HFFc6 (cell line): ENCODE measurements around the gene ECI1. TPM values are rescaled to one million over a fixed set of nuclear protein-coding genes. Genes with fewer than 3 reads are reported as not detected.
A peak's percentile ranks its signal among the peaks of the same experiment; 100 is the strongest.

ENCODE experiments used
- DNase-seq: peaks from one replicate; pipeline ENCODE4 v3.0.0-alpha.2; 2018
- H3K27ac Mint-ChIP-seq: 2 replicates; pipeline ENCODE4 v1.8.0; 2020; ENCODE audit warnings: mild to moderate bottlenecking, mixed read lengths
- H3K27me3 Mint-ChIP-seq: 2 replicates; pipeline ENCODE4 v1.8.0; 2021; ENCODE audit warnings: mild to moderate bottlenecking, moderate library complexity, mixed read lengths; ENCODE audit not compliant: insufficient read depth
- H3K36me3 Mint-ChIP-seq: 2 replicates; pipeline ENCODE4 v1.8.0; 2021; ENCODE audit warnings: low read depth, mixed read lengths
- H3K4me1 Mint-ChIP-seq: 2 replicates; pipeline ENCODE4 v1.8.0; 2020; ENCODE audit warnings: low read depth, mixed read lengths
- H3K4me3 Mint-ChIP-seq: 2 replicates; pipeline ENCODE4 v1.8.0; 2020; ENCODE audit warnings: mild to moderate bottlenecking, moderate library complexity, mixed read lengths
- H3K9me3 Mint-ChIP-seq: 2 replicates; pipeline ENCODE4 v1.8.0; 2020; ENCODE audit warnings: mild to moderate bottlenecking, mixed read lengths
- total RNA-seq, 6 experiments: library from RNA; stranded (reverse); fragmentation: NEBNext Ultra II Directional; extraction: Animal tissue kit (Norgen Biotek cat#: 25700); gene quantifications; 2 replicates in 1 of 6; 3 replicates in 5 of 6; pipeline ENCODE4 v1.2.3, GENCODE V29; 2021
- TF ChIP-seq, protein P1 (sequence below): fragments of 200-600 bp; sonication (generic); IDR thresholded peaks from 2 replicates; pipeline ENCODE4 v1.5.0; 2021; ENCODE audit warnings: antibody characterized with exemption, mild to moderate bottlenecking

ECI1 gene
- total RNA-seq, 6 experiments from 2014 or later, result 30.3 to 47.8 (median 35.4) TPM

DNA sequence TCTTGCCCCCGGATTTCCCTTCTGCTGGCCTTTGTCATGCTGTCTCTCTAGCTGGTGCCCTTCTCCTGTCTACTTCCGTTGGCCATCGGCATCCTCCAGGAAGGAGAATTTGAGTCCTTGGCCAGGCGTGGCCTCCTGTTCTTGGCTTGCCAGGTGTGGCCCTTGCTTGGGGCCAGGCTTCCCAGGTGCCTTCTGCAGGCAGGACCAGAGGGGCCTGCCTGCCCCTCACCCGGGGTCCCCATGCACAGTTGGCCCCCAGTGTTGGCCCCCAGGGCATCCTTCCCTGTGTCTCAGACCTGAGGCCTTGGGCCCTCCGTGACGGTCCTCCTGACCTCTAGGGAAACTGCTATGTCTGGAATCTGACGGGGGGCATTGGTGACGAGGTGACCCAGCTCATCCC is 43.5 kb downstream of the ECI1 start:
- peaks cover 11% of the 10 kb centered on the region; the same call in 1 of the 2 replicates for H3K36me3 Mint-ChIP-seq
- H3K27ac Mint-ChIP-seq, result no peak overlapping the region
- H3K9me3 Mint-ChIP-seq, result no peaks in the 10 kb centered on the region
- peaks cover 25% of the 10 kb centered on the region for H3K4me1 Mint-ChIP-seq
- DNase-seq, result no peak
- H3K27me3 Mint-ChIP-seq, result peaks cover 6% of the 10 kb centered on the region
- no peak overlapping the region; the same call in 1 of the 2 replicates for H3K4me3 Mint-ChIP-seq
- TF ChIP-seq, protein P1, sequence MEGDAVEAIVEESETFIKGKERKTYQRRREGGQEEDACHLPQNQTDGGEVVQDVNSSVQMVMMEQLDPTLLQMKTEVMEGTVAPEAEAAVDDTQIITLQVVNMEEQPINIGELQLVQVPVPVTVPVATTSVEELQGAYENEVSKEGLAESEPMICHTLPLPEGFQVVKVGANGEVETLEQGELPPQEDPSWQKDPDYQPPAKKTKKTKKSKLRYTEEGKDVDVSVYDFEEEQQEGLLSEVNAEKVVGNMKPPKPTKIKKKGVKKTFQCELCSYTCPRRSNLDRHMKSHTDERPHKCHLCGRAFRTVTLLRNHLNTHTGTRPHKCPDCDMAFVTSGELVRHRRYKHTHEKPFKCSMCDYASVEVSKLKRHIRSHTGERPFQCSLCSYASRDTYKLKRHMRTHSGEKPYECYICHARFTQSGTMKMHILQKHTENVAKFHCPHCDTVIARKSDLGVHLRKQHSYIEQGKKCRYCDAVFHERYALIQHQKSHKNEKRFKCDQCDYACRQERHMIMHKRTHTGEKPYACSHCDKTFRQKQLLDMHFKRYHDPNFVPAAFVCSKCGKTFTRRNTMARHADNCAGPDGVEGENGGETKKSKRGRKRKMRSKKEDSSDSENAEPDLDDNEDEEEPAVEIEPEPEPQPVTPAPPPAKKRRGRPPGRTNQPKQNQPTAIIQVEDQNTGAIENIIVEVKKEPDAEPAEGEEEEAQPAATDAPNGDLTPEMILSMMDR, result no peak

DNA sequence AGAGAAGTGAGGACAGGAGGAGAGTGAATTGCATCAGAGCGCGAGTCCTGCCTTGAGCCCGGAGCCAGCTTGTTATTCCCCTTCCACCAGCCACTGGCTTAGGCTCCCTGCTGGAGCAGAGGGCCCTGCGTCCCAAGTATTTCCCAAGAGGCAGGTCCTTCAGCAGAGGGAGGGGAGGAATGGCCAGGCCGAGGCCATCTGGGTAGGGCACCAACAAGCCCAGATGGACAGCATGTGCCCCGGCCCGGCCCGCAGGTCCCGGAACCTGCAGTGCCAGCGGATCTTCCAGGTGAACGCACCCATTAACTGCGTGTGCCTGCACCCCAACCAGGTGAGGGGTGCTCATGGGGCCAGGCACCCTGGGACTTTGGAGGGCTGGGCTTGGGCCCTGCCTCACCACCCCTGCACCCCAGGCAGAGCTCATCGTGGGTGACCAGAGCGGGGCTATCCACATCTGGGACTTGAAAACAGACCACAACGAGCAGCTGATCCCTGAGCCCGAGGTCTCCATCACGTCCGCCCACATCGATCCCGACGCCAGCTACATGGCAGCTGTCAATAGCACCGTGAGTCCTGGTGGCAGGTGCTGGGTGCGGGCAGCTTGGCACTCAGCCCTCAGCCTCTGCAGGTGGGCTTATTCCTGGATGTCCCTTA is 44.5 kb downstream of the ECI1 start:
- TF ChIP-seq, protein P1, result no peak
- Mint-ChIP-seq H3K4me3 (peak overlapping the region; percentile 86; the same call in 1 of the 2 replicates), H3K27me3 (peaks cover 2% of the 10 kb centered on the region), H3K36me3 (peaks cover 11% of the 10 kb centered on the region; the same call in 1 of the 2 replicates), H3K4me1 (peaks cover 16% of the 10 kb centered on the region), H3K27ac (no peak overlapping the region), H3K9me3 (no peaks in the 10 kb centered on the region)
- DNase-seq, result no peak

DNA sequence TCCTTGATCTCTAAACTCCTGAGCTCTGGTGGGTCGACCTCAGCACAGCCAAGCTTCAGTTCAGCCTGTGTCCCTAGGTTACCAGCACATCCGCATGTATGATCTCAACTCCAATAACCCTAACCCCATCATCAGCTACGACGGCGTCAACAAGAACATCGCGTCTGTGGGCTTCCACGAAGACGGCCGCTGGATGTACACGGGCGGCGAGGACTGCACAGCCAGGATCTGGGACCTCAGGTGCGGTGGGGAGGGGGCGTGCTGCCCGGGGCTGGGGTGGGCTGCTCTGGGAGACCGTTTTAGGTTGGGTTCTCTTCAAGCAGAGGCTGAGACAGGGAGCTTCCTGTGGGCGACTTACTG is 45.0 kb downstream of the ECI1 start:
- Mint-ChIP-seq H3K9me3 (no peaks in the 10 kb centered on the region), H3K27ac (peak overlapping the region; percentile 51; the same call in 1 of the 2 replicates), H3K4me3 (peak overlapping the region; percentile 86), H3K4me1 (peaks cover 13% of the 10 kb centered on the region), H3K27me3 (peaks cover 2% of the 10 kb centered on the region), H3K36me3 (peaks cover 11% of the 10 kb centered on the region; the same call in 1 of the 2 replicates)
- TF ChIP-seq, protein P1, result no peak
- no peak for DNase-seq

DNA sequence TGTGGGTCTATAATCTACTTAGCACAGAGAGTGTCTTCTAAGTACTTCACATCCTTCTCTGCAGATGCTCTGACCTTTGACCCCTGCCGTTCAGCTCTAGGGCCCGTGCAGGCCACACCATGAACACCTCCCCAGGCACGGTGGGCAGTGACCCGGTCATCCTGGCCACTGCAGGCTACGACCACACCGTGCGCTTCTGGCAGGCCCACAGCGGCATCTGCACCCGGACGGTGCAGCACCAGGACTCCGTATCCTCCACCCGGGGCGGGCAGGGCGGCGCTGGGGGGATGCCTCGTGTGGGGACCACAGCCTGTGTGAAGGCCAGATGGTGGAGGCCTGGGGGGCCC is 45.4 kb downstream of the ECI1 start:
- H3K27me3 Mint-ChIP-seq, result peaks cover 2% of the 10 kb centered on the region
- no peak for DNase-seq
- H3K36me3 Mint-ChIP-seq, result peaks cover 11% of the 10 kb centered on the region; the same call in 1 of the 2 replicates
- peaks cover 13% of the 10 kb centered on the region for H3K4me1 Mint-ChIP-seq
- H3K4me3 Mint-ChIP-seq, result peak overlapping the region; percentile 86
- TF ChIP-seq, protein P1, result no peak
- H3K9me3 Mint-ChIP-seq, result no peaks in the 10 kb centered on the region
- H3K27ac Mint-ChIP-seq, result peak overlapping the region; percentile 16; the same call in 1 of the 2 replicates

DNA sequence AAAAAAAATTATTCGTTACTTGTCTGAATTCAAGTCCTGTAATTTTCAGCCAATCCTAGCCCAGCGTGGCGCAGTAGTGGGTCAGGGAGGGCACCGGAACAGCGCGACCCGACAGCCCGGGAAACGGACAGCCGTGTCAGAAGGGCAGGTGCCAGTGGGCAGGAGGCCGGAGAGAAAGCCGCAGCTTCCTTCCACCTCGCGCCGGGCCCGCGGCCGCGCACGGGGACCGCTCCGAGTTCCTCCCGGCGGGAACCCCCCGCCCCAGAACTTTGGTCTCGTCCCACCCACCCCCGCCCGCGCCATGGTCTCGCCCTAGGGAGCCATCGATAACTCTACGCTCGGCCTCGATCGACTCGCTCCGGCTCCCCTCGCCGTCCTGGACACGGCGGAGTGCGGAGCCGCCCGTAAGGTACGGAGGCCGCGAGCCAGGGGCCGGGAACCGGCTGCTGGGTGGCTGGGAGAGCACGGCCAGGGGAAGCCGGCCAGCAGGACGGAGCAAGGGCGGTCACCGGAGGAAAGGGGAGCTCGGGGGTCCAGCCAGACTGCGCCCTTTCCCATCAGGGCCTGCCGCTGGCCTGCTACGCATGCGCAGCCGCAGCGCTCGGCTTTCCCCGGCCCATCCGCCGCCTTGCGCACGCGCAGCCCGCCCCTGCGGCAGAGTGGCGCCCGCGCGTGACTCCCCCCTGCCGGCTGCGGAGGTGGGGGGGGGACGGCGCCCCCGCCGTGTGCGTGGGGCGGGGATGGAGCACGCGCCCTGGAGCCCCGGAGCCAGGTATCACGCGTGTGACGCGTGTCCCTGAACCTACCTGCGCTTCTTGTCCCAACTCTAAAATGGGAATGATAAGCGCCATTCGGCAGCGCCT is 46.1 kb downstream of the ECI1 start, which contains the start of gene MLST8:
Gene MLST8, plus strand, starts transcription at position 351 of the 863 bp plus-strand sequence. CDS start 632 bp downstream, outside the sequence.
- TF ChIP-seq, protein P1, result peak; percentile 51
- peak; percentile 58 for DNase-seq
- H3K4me3 Mint-ChIP-seq, result peak within 1 kb of the TSS; percentile 86
- no peaks in the 10 kb centered on the region for H3K9me3 Mint-ChIP-seq
- peak within 1 kb of the TSS; percentile 73 for H3K27ac Mint-ChIP-seq
- peaks cover 6% of the 10 kb centered on the region for H3K27me3 Mint-ChIP-seq
- peaks cover 11% of the 10 kb centered on the region; the same call in 1 of the 2 replicates for H3K36me3 Mint-ChIP-seq
- H3K4me1 Mint-ChIP-seq, result peaks cover 13% of the 10 kb centered on the region
